ENCODE data around the gene NECTIN3.

DNA sequence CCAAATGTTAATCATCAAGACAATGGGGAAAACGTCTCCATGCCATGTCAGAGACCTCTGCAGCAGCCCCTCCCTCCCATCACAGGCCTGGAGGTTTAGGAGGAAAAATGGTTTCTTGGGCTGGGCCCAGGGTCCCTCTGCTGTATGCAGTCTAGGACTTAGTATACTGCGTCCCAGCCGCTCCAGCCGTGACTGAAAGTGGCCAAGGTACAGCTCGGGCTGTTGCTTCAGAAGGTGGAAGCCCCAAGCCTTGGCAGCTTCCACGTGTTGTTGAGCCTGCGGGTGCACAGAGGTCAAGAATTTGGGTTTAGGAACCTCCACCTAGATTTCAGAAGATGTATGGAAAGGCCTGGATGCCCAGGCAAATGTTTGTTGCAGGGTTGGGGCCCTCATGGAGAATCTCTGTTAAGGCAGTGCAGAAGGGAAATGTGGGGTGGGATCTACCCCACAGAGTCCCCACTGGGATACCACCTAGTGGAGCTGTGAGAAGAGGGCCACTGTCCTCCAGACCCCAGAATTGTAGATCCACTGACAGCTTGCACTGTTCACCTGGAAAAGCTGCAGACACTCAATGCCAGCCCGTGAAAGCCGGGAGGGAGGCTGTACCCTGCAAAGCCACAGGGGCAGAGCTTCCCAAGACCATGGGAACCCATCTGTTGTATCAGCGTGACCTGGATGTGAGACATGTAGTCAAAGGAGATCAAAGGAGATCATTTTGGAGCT, 25.0 kb downstream of the NECTIN3 start:
- TF ChIP-seq, protein P1, sequence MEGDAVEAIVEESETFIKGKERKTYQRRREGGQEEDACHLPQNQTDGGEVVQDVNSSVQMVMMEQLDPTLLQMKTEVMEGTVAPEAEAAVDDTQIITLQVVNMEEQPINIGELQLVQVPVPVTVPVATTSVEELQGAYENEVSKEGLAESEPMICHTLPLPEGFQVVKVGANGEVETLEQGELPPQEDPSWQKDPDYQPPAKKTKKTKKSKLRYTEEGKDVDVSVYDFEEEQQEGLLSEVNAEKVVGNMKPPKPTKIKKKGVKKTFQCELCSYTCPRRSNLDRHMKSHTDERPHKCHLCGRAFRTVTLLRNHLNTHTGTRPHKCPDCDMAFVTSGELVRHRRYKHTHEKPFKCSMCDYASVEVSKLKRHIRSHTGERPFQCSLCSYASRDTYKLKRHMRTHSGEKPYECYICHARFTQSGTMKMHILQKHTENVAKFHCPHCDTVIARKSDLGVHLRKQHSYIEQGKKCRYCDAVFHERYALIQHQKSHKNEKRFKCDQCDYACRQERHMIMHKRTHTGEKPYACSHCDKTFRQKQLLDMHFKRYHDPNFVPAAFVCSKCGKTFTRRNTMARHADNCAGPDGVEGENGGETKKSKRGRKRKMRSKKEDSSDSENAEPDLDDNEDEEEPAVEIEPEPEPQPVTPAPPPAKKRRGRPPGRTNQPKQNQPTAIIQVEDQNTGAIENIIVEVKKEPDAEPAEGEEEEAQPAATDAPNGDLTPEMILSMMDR (IDR thresholded peaks at IDR 0.05): no peak
- no peak for TF ChIP-seq POLR2A (IDR thresholded peaks at IDR 0.05)
